AG20443 (cell line): ENCODE data around the gene TIA1.

ENCODE experiments used
- DNase-seq: peaks from one replicate; pipeline ENCODE4 v3.0.0; 2012; ENCODE audit warnings: low spot score, mixed read lengths

TIA1 gene

DNA sequence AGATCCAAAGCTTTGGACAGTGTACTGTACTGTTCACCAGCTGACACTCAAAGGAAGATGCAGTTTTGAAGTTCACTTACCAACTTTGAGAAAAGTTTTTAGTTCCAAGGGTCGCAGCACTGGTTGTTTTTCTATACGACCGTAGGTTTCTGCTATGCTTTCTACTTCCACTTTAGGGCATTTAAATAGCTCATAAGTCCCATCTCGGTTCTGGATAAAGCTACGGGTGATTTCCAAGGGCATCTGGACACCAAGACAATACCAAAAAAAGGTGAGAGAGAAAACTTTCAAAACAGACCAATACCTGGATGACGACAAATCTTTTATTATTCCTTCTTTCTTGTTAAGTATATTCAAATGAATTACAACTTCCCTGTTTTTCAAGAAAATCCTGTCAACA lies 87.9 kb downstream of the TIA1 start:
- DNase-seq, result no peak
